ENCODE results near the gene PIGW. TPM values are rescaled to one million over a fixed set of nuclear protein-coding genes. Genes with fewer than 3 reads are reported as not detected.
"Not testable (repeated sequence)": the region's sequence is repeated elsewhere in the genome, so short reads cannot be mapped to it uniquely, and the experiment has no call there.

Gene PIGW
- polyA plus RNA-seq, 3 donors: 10.3 to 17.0 (median 11.2) TPM

- DNase-seq (ENCODE audit: extremely low read depth in 1 of 11, low read depth in 9 of 11, low spot score in 4 of 11): no peak
These were observed 30.6 kb upstream of the PIGW start for GRCh38 chr17:36504156-36504545.

GRCh38 chr17:36505171-36505570 is 29.6 kb upstream of the PIGW start:
- no peak for DNase-seq (ENCODE audit: extremely low read depth in 1 of 11, low read depth in 9 of 11, low spot score in 4 of 11)

- no peak for DNase-seq (ENCODE audit: extremely low read depth in 1 of 11, low read depth in 9 of 11, low spot score in 4 of 11)
These were observed 28.4 kb upstream of the PIGW start for GRCh38 chr17:36506249-36506826.

GRCh38 chr17:36506831-36507230 is 28.0 kb upstream of the PIGW start:
- no peak for DNase-seq (ENCODE audit: extremely low read depth in 1 of 11, low read depth in 9 of 11, low spot score in 4 of 11)

GRCh38 chr17:36507266-36507665 is 27.5 kb upstream of the PIGW start:
- DNase-seq (ENCODE audit: extremely low read depth in 1 of 11, low read depth in 9 of 11, low spot score in 4 of 11): no peak

GRCh38 chr17:36508439-36508838 is 26.3 kb upstream of the PIGW start:
- not testable (repeated sequence) for DNase-seq (ENCODE audit: extremely low read depth in 1 of 11, low read depth in 9 of 11, low spot score in 4 of 11)

GRCh38 chr17:36509272-36509985 is 25.4 kb upstream of the PIGW start:
- no peak for DNase-seq (ENCODE audit: extremely low read depth in 1 of 11, low read depth in 9 of 11, low spot score in 4 of 11)

- DNase-seq (ENCODE audit: extremely low read depth in 1 of 11, low read depth in 9 of 11, low spot score in 4 of 11): no peak
These were observed 24.2 kb upstream of the PIGW start for GRCh38 chr17:36510636-36511035.

- DNase-seq (ENCODE audit: extremely low read depth in 1 of 11, low read depth in 9 of 11, low spot score in 4 of 11): no peak
These were observed 23.6 kb upstream of the PIGW start for GRCh38 chr17:36511216-36511615.

- no peak for DNase-seq (ENCODE audit: extremely low read depth in 1 of 11, low read depth in 9 of 11, low spot score in 4 of 11)
These were observed 22.1 kb upstream of the PIGW start for GRCh38 chr17:36512641-36513040.

GRCh38 chr17:36514856-36515255 is 19.9 kb upstream of the PIGW start:
- no peak for DNase-seq (ENCODE audit: extremely low read depth in 1 of 11, low read depth in 9 of 11, low spot score in 4 of 11)

GRCh38 chr17:36515837-36516236 is 18.9 kb upstream of the PIGW start:
- DNase-seq (ENCODE audit: extremely low read depth in 1 of 11, low read depth in 9 of 11, low spot score in 4 of 11): no peak

- DNase-seq (ENCODE audit: extremely low read depth in 1 of 11, low read depth in 9 of 11, low spot score in 4 of 11): no peak
These were observed 11.7 kb upstream of the PIGW start for GRCh38 chr17:36523113-36523512.

GRCh38 chr17:36524428-36524876 is 10.3 kb upstream of the PIGW start:
- DNase-seq (ENCODE audit: extremely low read depth in 1 of 11, low read depth in 9 of 11, low spot score in 4 of 11): no peak

GRCh38 chr17:36525113-36525512 is 9.7 kb upstream of the PIGW start:
- no peak for DNase-seq (ENCODE audit: extremely low read depth in 1 of 11, low read depth in 9 of 11, low spot score in 4 of 11)

- no peak for DNase-seq (ENCODE audit: extremely low read depth in 1 of 11, low read depth in 9 of 11, low spot score in 4 of 11)
These were observed 8.9 kb upstream of the PIGW start for GRCh38 chr17:36525888-36526287.

- DNase-seq (ENCODE audit: extremely low read depth in 1 of 11, low read depth in 9 of 11, low spot score in 4 of 11): no peak
These were observed 7.1 kb upstream of the PIGW start for GRCh38 chr17:36527621-36528250.

- DNase-seq (ENCODE audit: extremely low read depth in 1 of 11, low read depth in 9 of 11, low spot score in 4 of 11): no peak
These were observed 5.7 kb upstream of the PIGW start for GRCh38 chr17:36529121-36529520.

- DNase-seq (ENCODE audit: extremely low read depth in 1 of 11, low read depth in 9 of 11, low spot score in 4 of 11): no peak
These were observed 2.3 kb upstream of the PIGW start for GRCh38 chr17:36532435-36532975.

Data from renal cortex interstitium (tissue), 11 donors.